Erythroblast (primary cell): Measurements from ENCODE around the gene CD38.

Experiments
- GATA1 ChIP-seq: IDR thresholded peaks from 2 replicates; pipeline ENCODE4 v1.6.1; 2011; ENCODE audit warnings: low read depth, mild to moderate bottlenecking, control low read depth, low read length, moderate library complexity
- POLR2A ChIP-seq: IDR thresholded peaks from 2 replicates; pipeline ENCODE4 v1.6.1; 2011; ENCODE audit warnings: mild to moderate bottlenecking, low read length

DNA sequence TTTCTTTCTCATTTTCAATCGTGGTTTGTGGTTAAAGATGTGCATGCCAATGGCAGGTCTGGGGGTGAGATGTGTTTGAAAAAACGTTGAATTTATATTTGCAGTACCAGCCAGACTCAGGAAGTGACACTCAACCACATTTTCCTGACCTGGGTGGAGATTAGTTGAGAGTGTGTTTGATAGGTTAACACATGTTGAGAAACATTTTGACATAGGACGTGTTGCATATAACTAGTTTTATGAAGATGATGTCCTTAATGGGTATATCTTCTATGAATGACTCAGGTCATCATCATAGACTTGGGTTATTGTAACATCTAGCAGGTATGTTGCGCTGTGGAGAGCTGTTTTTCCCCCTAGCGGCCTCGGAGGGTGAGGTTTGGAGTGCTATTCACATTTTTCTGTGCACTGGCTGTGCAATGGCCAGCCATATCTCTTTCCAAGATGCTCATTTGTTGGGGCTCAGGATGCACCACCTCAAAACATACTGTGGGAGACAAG, 21.7 kb upstream of the CD38 start:
- TF ChIP-seq POLR2A (no peak), GATA1 (no peak)
